ENCODE data around the gene RDH16. TPM values are rescaled to one million over a fixed set of nuclear protein-coding genes. Genes with fewer than 3 reads are reported as not detected.
"Not testable (repeated sequence)": the region's sequence is repeated elsewhere in the genome, so short reads cannot be mapped to it uniquely, and the experiment has no call there.

The RDH16 gene
- total RNA-seq, 2 donors from 2014 or later: 1.1 to 3.0 TPM

DNA sequence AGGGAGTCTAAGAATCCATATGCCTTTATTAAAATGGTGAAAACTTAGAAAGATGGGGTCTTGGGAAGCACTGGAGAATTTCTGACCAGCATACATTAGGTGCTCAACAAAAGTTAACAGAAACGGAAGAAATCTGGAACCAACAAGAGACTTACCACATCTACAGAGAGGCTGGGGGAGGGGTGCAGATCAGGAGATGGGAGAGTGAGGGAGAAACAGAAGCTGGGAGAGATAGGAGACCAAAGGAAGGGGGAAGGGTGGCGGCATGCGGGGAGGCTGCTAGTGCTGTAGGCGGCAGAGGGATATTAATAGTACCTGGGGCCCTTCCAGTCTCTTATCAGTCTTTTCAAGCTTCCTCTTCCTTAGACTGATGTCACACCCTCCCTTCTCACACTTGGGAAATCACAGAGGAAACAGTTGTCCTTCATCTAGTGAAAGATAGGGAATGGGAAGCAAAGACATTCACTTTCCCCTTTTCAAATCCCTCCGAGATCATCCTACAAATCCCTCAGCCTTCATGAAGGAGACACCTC, 30.9 kb upstream of the RDH16 start:
- Histone ChIP-seq H3K4me1 (ENCODE audit: control insufficient read depth, insufficient read depth, low read length) (no peaks in the 10 kb centered on the region), H3K36me3 (ENCODE audit: control insufficient read depth, insufficient read depth, low read length) (no peaks in the 10 kb centered on the region), H3K9me3 (ENCODE audit: control insufficient read depth, low read length) (no peaks in the 10 kb centered on the region), H3K4me3 (ENCODE audit: low read length) (no peak overlapping the region), H3K27me3 (ENCODE audit: control insufficient read depth, insufficient read depth, low read length, poor library complexity, severe bottlenecking) (no peaks in the 10 kb centered on the region), H3K27ac (ENCODE audit: low read depth, low read length) (no peak overlapping the region), H3K9ac (ENCODE audit: extremely low read depth, low read length, poor library complexity, severe bottlenecking) (no peak overlapping the region)
- Mint-ChIP-seq H3K4me1 (peaks cover 16% of the 10 kb centered on the region), H3K27me3 (ENCODE audit: insufficient read depth) (no peaks in the 10 kb centered on the region), H3K27ac (no peak overlapping the region), H3K36me3 (ENCODE audit: low read depth) (no peaks in the 10 kb centered on the region), H3K4me3 (no peak overlapping the region), H3K9me3 (no peaks in the 10 kb centered on the region)
- peak; percentile 73 for DNase-seq
- 72 to 89% methylated on average over 2 to 4 of the region's 5 CpGs for WGBS, 2 experiments (ENCODE audit: insufficient coverage in 1 of 2, insufficient read length in 1 of 2)
- TF ChIP-seq, protein P1, sequence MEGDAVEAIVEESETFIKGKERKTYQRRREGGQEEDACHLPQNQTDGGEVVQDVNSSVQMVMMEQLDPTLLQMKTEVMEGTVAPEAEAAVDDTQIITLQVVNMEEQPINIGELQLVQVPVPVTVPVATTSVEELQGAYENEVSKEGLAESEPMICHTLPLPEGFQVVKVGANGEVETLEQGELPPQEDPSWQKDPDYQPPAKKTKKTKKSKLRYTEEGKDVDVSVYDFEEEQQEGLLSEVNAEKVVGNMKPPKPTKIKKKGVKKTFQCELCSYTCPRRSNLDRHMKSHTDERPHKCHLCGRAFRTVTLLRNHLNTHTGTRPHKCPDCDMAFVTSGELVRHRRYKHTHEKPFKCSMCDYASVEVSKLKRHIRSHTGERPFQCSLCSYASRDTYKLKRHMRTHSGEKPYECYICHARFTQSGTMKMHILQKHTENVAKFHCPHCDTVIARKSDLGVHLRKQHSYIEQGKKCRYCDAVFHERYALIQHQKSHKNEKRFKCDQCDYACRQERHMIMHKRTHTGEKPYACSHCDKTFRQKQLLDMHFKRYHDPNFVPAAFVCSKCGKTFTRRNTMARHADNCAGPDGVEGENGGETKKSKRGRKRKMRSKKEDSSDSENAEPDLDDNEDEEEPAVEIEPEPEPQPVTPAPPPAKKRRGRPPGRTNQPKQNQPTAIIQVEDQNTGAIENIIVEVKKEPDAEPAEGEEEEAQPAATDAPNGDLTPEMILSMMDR (conservative IDR thresholded peaks at IDR 0.05): no peak

DNA sequence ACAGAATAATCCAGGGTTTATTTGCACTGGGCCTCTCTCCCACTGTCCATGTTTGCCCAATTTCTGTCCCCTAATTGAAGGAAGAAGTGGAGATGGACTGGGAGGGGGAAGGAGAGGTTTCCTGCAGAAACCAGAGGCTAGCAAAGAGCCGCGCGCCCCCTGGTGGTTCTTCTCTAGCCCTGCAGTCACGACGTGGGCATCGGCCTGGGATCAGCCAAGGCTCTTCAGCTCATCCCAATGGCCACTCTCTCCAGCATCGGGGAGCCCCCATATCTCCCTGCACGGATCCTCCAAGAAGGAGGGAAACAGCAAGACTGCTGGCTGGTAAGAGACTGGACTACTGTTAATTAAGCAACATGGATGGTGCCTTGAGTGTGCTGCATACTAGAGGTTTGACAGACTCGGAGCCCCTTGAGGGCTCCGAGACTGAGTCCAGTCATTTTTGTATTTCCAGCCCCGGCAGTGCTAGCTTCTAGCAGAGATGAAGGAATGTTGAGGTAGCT, 30.2 kb upstream of the RDH16 start:
- H3K36me3 Mint-ChIP-seq (ENCODE audit: low read depth): no peaks in the 10 kb centered on the region
- peak; percentile 97 for DNase-seq
- H3K4me3 Mint-ChIP-seq: no peak overlapping the region
- Histone ChIP-seq H3K4me3 (ENCODE audit: low read length) (no peak overlapping the region), H3K27ac (ENCODE audit: low read depth, low read length) (no peak overlapping the region), H3K4me1 (ENCODE audit: control insufficient read depth, insufficient read depth, low read length) (no peaks in the 10 kb centered on the region), H3K36me3 (ENCODE audit: control insufficient read depth, insufficient read depth, low read length) (no peaks in the 10 kb centered on the region), H3K9ac (ENCODE audit: extremely low read depth, low read length, poor library complexity, severe bottlenecking) (no peak overlapping the region), H3K27me3 (ENCODE audit: control insufficient read depth, insufficient read depth, low read length, poor library complexity, severe bottlenecking) (no peaks in the 10 kb centered on the region), H3K9me3 (ENCODE audit: control insufficient read depth, low read length) (no peaks in the 10 kb centered on the region)
- H3K4me1 Mint-ChIP-seq: peaks cover 16% of the 10 kb centered on the region
- 30 to 43% methylated on average over 3 to 11 of the region's 11 CpGs for WGBS, 2 experiments (ENCODE audit: insufficient coverage in 1 of 2, insufficient read length in 1 of 2)
- no peaks in the 10 kb centered on the region for H3K27me3 Mint-ChIP-seq (ENCODE audit: insufficient read depth)
- H3K27ac Mint-ChIP-seq: no peak overlapping the region
- TF ChIP-seq, protein P1 (conservative IDR thresholded peaks at IDR 0.05): peak; percentile 96
- H3K9me3 Mint-ChIP-seq: no peaks in the 10 kb centered on the region

DNA sequence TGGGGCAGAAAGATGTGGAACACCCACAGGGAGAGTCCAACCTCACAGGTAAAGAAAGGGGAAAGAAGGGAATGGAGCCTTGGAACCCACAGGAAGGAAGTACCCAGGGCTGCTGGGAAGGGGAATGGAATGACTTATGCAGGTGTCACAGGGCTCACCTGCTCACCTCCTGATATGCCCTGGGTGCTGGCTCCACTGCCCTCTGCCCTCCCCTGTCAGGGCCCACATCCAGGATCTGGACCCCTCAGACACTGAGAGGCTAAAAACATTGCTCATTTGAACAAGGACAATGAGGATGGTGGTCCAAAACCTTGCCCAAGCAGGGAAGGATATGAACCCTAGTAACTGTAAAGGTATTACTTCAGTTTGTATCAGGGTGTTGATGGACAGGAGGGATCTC, 29.6 kb upstream of the RDH16 start:
- Histone ChIP-seq H3K4me3 (ENCODE audit: low read length) (no peak overlapping the region), H3K4me1 (ENCODE audit: control insufficient read depth, insufficient read depth, low read length) (no peaks in the 10 kb centered on the region), H3K9ac (ENCODE audit: extremely low read depth, low read length, poor library complexity, severe bottlenecking) (no peak overlapping the region), H3K27me3 (ENCODE audit: control insufficient read depth, insufficient read depth, low read length, poor library complexity, severe bottlenecking) (no peaks in the 10 kb centered on the region), H3K27ac (ENCODE audit: low read depth, low read length) (no peak overlapping the region), H3K9me3 (ENCODE audit: control insufficient read depth, low read length) (no peaks in the 10 kb centered on the region), H3K36me3 (ENCODE audit: control insufficient read depth, insufficient read depth, low read length) (no peaks in the 10 kb centered on the region)
- Mint-ChIP-seq H3K9me3 (no peaks in the 10 kb centered on the region), H3K27ac (no peak overlapping the region), H3K4me1 (peaks cover 16% of the 10 kb centered on the region), H3K36me3 (ENCODE audit: low read depth) (no peaks in the 10 kb centered on the region), H3K4me3 (no peak overlapping the region), H3K27me3 (ENCODE audit: insufficient read depth) (no peaks in the 10 kb centered on the region)
- TF ChIP-seq, protein P1 (conservative IDR thresholded peaks at IDR 0.05): no peak
- DNase-seq: no peak

DNA sequence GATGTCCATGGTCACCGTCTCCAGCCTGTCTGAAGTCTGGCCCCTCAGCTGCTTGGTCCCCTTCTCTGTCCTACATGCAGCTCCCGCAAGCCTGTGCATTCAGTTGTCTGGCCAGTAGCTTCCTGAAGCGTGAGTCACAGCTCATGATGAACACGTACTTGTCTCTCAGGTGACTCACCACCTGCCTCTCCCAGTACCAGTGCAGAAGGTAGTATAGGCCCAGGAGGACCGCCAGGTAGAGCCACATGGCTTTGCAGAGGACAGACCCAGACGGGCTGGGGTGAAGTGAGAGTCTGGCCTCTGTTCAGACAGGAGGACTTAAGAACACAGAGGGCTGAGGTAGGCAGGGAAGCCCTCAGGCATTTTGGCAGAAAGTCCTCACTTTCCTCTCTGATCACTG, 28.3 kb upstream of the RDH16 start:
- not testable (repeated sequence) for H3K9ac ChIP-seq (ENCODE audit: extremely low read depth, low read length, poor library complexity, severe bottlenecking); H3K4me3 ChIP-seq (ENCODE audit: low read length); H3K4me1 ChIP-seq (ENCODE audit: control insufficient read depth, insufficient read depth, low read length); H3K27ac Mint-ChIP-seq; H3K36me3 Mint-ChIP-seq (ENCODE audit: low read depth); H3K9me3 Mint-ChIP-seq; H3K27me3 ChIP-seq (ENCODE audit: control insufficient read depth, insufficient read depth, low read length, poor library complexity, severe bottlenecking); H3K27ac ChIP-seq (ENCODE audit: low read depth, low read length); H3K27me3 Mint-ChIP-seq (ENCODE audit: insufficient read depth); H3K4me3 Mint-ChIP-seq; H3K36me3 ChIP-seq (ENCODE audit: control insufficient read depth, insufficient read depth, low read length); H3K9me3 ChIP-seq (ENCODE audit: control insufficient read depth, low read length)
- H3K4me1 Mint-ChIP-seq: peaks cover 14% of the 10 kb centered on the region
- DNase-seq: peak; percentile 76
- 79 to 87% methylated on average over 3 to 5 of the region's 6 CpGs for WGBS, 2 experiments (ENCODE audit: insufficient coverage in 1 of 2, insufficient read length in 1 of 2)
